GM12878 (cell line): ENCODE data around the gene MCRIP2. TPM values are rescaled to one million over a fixed set of nuclear protein-coding genes. Genes with fewer than 3 reads are reported as not detected.

Experiments used
- ATAC-seq: fragments of 200-7000 bp; cut with Tn5 transposase; 3 replicates; pipeline ENCODE4 v1.9.1; 2020; ENCODE audit warnings: mild to moderate bottlenecking, moderate library complexity
- BruUV-seq: library from RNA; stranded (reverse); fragments of 400-500 nt; replicated peaks from 2 replicates; lab custom pipeline; 2021; lab: Mats Ljungman, UMichigan
- CTCF ChIA-PET: fragments of 300-600 bp; sonication (Branson Sonifier 250); formaldehyde crosslinking; extraction: SDS; loops from one replicate; lab custom pipeline; 2021; ENCODE audit warnings: inconsistent platforms; lab: Yijun Ruan, JAX
- POLR2A ChIA-PET: fragments of 350-600 bp; formaldehyde crosslinking; extraction: SDS; loops from one replicate; lab custom pipeline; 2021; ENCODE audit warnings: inconsistent platforms; lab: Charles Lee
- RAD21 ChIA-PET: fragments of 300-600 bp; sonication (Branson Sonifier 250); formaldehyde crosslinking; loops from one replicate; lab custom pipeline; 2023; ENCODE audit warnings: antibody characterized with exemption; ENCODE audit not compliant: unreplicated experiment; lab: Charles Lee
- SMC1A ChIA-PET: fragments of 300-600 bp; sonication (Branson Sonifier 250); formaldehyde crosslinking; loops from one replicate; lab custom pipeline; 2023; ENCODE audit not compliant: unreplicated experiment, uncharacterized antibody; lab: Charles Lee
- DNase-seq: peaks from one replicate; pipeline ENCODE4 v3.0.0-alpha.2; 2011; ENCODE audit warnings: low read depth, low spot score
- FAIRE-seq: peaks from 3 replicates; lab custom pipeline; 2011; peaks lifted over from hg19 to GRCh38; lab: Jason Lieb, UNC
- H2AFZ ChIP-seq: 2 replicates; pipeline ENCODE4 v1.6.0; 2011; ENCODE audit warnings: low read depth, low read length, control low read depth; ENCODE audit not compliant: control insufficient read depth
- H3K27ac ChIP-seq: 2 replicates; pipeline ENCODE4 v1.5.1; 2011; ENCODE audit warnings: control low read depth; ENCODE audit not compliant: control insufficient read depth, insufficient read depth
- H3K27me3 ChIP-seq, 2 experiments: replicated peaks in 1 of 2; 2 replicates each; pipeline versions ENCODE4 v1.6.0 to v1.6.1; 2011; ENCODE audit warnings: low read length in 1 of 2; ENCODE audit not compliant: control insufficient read depth in 2 of 2, insufficient read depth in 2 of 2
- H3K36me3 ChIP-seq, 2 experiments: 2 replicates each; pipeline ENCODE4 v1.5.1; 2011; ENCODE audit warnings: low read length in 1 of 2; ENCODE audit not compliant: control insufficient read depth in 2 of 2, insufficient read depth in 2 of 2
- H3K4me1 ChIP-seq: 2 replicates; pipeline ENCODE4 v1.6.1; 2011; ENCODE audit warnings: mild to moderate bottlenecking, low read length, moderate library complexity, mixed read lengths; ENCODE audit not compliant: control insufficient read depth, insufficient read depth
- H3K4me2 ChIP-seq: 2 replicates; pipeline ENCODE4 v1.6.0; 2011; ENCODE audit warnings: control low read depth; ENCODE audit not compliant: control insufficient read depth, insufficient read depth
- H3K4me3 ChIP-seq: fragments of 200-600 bp; sonication (generic); 2 replicates; pipeline ENCODE4 v1.5.1; 2016
- H3K79me2 ChIP-seq: 2 replicates; pipeline ENCODE4 v1.6.0; 2011; ENCODE audit warnings: low read length; ENCODE audit not compliant: control insufficient read depth, insufficient read depth
- H3K9ac ChIP-seq: 2 replicates; pipeline ENCODE4 v1.8.0; 2011; ENCODE audit warnings: low read length, control low read depth, mixed read lengths; ENCODE audit not compliant: control insufficient read depth, insufficient read depth
- H3K9me3 ChIP-seq: replicated peaks from 3 replicates; pipeline ENCODE4 v1.5.1; 2011; ENCODE audit warnings: mild to moderate bottlenecking, low read length; ENCODE audit not compliant: control insufficient read depth, insufficient read depth
- H4K20me1 ChIP-seq: 2 replicates; pipeline ENCODE4 v1.6.0; 2011; ENCODE audit not compliant: control insufficient read depth, insufficient read depth
- BCL11A ChIP-seq: IDR thresholded peaks from 2 replicates; pipeline ENCODE4 v1.6.1; 2011; ENCODE audit warnings: low read depth, low read length
- EZH2 ChIP-seq: IDR thresholded peaks from 2 replicates; pipeline ENCODE4 v1.6.1; 2012; ENCODE audit warnings: low read depth, mild to moderate bottlenecking, control low read depth, inconsistent platforms, low read length, borderline replicate concordance; ENCODE audit not compliant: control insufficient read depth
- HDGF ChIP-seq: fragments of 450-650 bp; IDR thresholded peaks from 2 replicates; pipeline ENCODE4 v1.6.1; 2016; ENCODE audit warnings: antibody characterized with exemption
- KDM1A ChIP-seq: fragments of 200-600 bp; sonication (generic); IDR thresholded peaks from 2 replicates; pipeline ENCODE4 v1.6.1; 2016; ENCODE audit warnings: borderline replicate concordance
- MEF2A ChIP-seq: IDR thresholded peaks from 2 replicates; pipeline ENCODE4 v1.6.1; 2011; ENCODE audit warnings: low read depth, mild to moderate bottlenecking, low read length, moderate library complexity; ENCODE audit not compliant: insufficient read depth
- MXI1 ChIP-seq: fragments of 150-350 bp; IDR thresholded peaks from 2 replicates; pipeline ENCODE4 v1.6.1; 2011; ENCODE audit warnings: low read depth, mild to moderate bottlenecking, inconsistent platforms, low read length, improper control_type of control experiment
- NBN ChIP-seq: fragments of 450-650 bp; IDR thresholded peaks from 2 replicates; pipeline ENCODE4 v1.6.1; 2016
- PAX8 ChIP-seq: fragments of 450-650 bp; IDR thresholded peaks from 2 replicates; pipeline ENCODE4 v1.6.1; 2017; ENCODE audit warnings: mild to moderate bottlenecking, moderate library complexity
- RB1 ChIP-seq: fragments of 450-650 bp; formaldehyde crosslinking; IDR thresholded peaks from 2 replicates; pipeline ENCODE4 v1.6.1; 2017; ENCODE audit warnings: mild to moderate bottlenecking, borderline replicate concordance
- RFX5 ChIP-seq: IDR thresholded peaks from 2 replicates; pipeline ENCODE4 v1.6.1; 2011; ENCODE audit warnings: low read depth, low read length, improper control_type of control experiment
- RUNX3 ChIP-seq: IDR thresholded peaks from 2 replicates; pipeline ENCODE4 v1.6.1; 2012; ENCODE audit warnings: low read length, inconsistent platforms
- SIN3A ChIP-seq: IDR thresholded peaks from 2 replicates; pipeline ENCODE4 v1.6.1; 2012; ENCODE audit warnings: low read depth, low read length, improper control_type of control experiment
- SMAD5 ChIP-seq: IDR thresholded peaks from 2 replicates; pipeline ENCODE4 v1.6.1; 2016; ENCODE audit warnings: antibody characterized with exemption, low read depth
- SUZ12 ChIP-seq: fragments of 200-600 bp; sonication (generic); IDR thresholded peaks from one replicate; pipeline ENCODE4 v1.6.1; 2018; ENCODE audit warnings: antibody characterized with exemption, mild to moderate bottlenecking; ENCODE audit not compliant: unreplicated experiment
- TCF7 ChIP-seq: IDR thresholded peaks from 2 replicates; pipeline ENCODE4 v1.6.1; 2014; ENCODE audit warnings: antibody characterized with exemption, borderline replicate concordance
- WGBS: methylation state at CpG from one replicate; pipeline ENCODE4 v1.1.6; 2016; ENCODE audit warnings: low lambda C conversion rate; ENCODE audit not compliant: insufficient replicate concordance, insufficient coverage; ENCODE audit errors: missing lambda C conversion rate; 5-methylcytosine and 5-hydroxymethylcytosine counted together
- in situ Hi-C: fragments of 300-500 bp; cut with MboI; formaldehyde crosslinking; loops from 9 replicates; pipeline ENCODE4 v1.14.3; 2018; ENCODE audit warnings: mixed read lengths
- intact Hi-C: fragments of 100-400 bp; cut with micrococcal nuclease; formaldehyde crosslinking; loops from one replicate; pipeline ENCODE4 v1.14.2; 2022; ENCODE audit not compliant: unreplicated experiment
- polyA plus RNA-seq, 11 experiments: library from polyadenylated mRNA; depleted of rRNA in 4 of 11; unstranded in 6 of 11; stranded (reverse) in 5 of 11; fragments of >200 nt; fragmentation: Nextera tagmentation in 4 of 11; fragmentation: Illumina TruSeq in 1 of 11; extraction: Ambion mirVana in 4 of 11; extraction: Trizol in 1 of 11; gene quantifications; 1 replicate in 1 of 11; 2 replicates in 10 of 11; pipeline versions ENCODE4 v1.2.1 to v1.2.3, GENCODE V29; 2011 to 2016; ENCODE audit warnings: inconsistent platforms in 2 of 11, missing spikeins in 2 of 11, low read depth in 1 of 11
- total RNA-seq, 4 experiments: library from RNA; depleted of rRNA in 3 of 4; stranded (reverse); fragments of >200 nt in 3 of 4; fragmentation: Illumina TruSeq in 1 of 4; extraction: Trizol in 1 of 4; gene quantifications; 2 replicates each; pipeline versions ENCODE4 v1.2.1 to v1.2.3, GENCODE V29; 2013 to 2021
- TF ChIP-seq, protein P1 (sequence below): IDR thresholded peaks from 2 replicates; pipeline ENCODE4 v1.6.1; 2011; ENCODE audit warnings: borderline replicate concordance, low read depth, mild to moderate bottlenecking, moderate library complexity, mixed read lengths, low read length; ENCODE audit not compliant: insufficient read depth; ENCODE audit errors: extremely low read length
- TF ChIP-seq, protein P2 (sequence below): fragments of 450-650 bp; conservative IDR thresholded peaks from 2 replicates; pipeline ENCODE4 v1.6.1; 2017; ENCODE audit warnings: mild to moderate bottlenecking, moderate library complexity
- TF ChIP-seq, protein P3 (sequence below): fragments of 450-650 bp; IDR thresholded peaks from 2 replicates; pipeline ENCODE4 v1.6.1; 2017; ENCODE audit warnings: antibody characterized with exemption, mild to moderate bottlenecking, moderate library complexity

The MCRIP2 gene
- total and polyA plus RNA-seq, 10 of the 15 experiments (the other 5 are each of a cell fraction or from before 2014, with no cell fraction given) = 0.19 to 93.1 (median 57.9) TPM

DNA sequence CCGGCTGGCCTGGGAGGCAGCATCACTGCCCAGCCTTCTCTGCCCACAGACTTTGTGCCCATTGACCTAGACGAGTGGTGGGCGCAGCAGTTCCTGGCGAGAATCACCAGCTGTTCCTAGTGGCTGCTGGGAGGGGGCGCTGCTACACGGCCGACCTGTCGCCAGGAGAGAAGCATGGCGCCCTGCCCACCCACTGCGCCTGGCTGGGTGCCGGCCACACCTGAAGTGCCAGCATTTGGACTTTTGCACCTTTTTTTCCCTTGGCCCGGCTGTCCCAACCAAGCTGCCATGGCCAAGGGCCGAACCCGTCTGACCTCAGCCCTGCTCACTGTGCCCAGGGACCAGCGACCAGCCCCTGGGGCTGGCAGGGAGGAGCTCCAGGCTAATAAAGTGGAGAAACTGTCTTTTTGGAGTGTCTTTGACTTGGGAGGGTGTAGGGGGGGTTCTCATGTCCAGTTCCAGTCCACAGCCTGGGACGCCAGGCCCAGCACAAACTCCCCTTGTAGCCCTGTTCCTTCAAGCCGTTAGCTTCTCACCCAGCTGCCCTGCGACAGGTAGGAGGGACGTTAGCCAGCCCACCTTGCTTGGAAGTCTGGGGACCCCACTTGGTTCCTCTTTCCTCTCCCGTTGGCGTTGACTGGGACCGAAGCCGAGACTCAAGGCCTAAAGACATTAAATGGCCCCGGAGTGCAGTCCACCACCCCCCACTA, 6.6 kb downstream of the MCRIP2 start:
- peaks cover 24% of the 10 kb centered on the region for H3K79me2 ChIP-seq
- in situ Hi-C loops = no loop called here
- TF ChIP-seq, protein P1, sequence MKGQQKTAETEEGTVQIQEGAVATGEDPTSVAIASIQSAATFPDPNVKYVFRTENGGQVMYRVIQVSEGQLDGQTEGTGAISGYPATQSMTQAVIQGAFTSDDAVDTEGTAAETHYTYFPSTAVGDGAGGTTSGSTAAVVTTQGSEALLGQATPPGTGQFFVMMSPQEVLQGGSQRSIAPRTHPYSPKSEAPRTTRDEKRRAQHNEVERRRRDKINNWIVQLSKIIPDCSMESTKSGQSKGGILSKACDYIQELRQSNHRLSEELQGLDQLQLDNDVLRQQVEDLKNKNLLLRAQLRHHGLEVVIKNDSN = no peak
- TF ChIP-seq MEF2A = no peak
- no peak for TF ChIP-seq NBN
- TF ChIP-seq HDGF = peak; percentile 67; the same call in 1 of the 2 replicates
- TF ChIP-seq SMAD5 = no peak
- TF ChIP-seq, protein P2, sequence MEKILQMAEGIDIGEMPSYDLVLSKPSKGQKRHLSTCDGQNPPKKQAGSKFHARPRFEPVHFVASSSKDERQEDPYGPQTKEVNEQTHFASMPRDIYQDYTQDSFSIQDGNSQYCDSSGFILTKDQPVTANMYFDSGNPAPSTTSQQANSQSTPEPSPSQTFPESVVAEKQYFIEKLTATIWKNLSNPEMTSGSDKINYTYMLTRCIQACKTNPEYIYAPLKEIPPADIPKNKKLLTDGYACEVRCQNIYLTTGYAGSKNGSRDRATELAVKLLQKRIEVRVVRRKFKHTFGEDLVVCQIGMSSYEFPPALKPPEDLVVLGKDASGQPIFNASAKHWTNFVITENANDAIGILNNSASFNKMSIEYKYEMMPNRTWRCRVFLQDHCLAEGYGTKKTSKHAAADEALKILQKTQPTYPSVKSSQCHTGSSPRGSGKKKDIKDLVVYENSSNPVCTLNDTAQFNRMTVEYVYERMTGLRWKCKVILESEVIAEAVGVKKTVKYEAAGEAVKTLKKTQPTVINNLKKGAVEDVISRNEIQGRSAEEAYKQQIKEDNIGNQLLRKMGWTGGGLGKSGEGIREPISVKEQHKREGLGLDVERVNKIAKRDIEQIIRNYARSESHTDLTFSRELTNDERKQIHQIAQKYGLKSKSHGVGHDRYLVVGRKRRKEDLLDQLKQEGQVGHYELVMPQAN = 0 out of 2 replicates have a peak, but pooled peaks have one; percentile 21
- peak; percentile 70 for TF ChIP-seq MXI1
- TF ChIP-seq RB1 = 0 out of 2 replicates have a peak, but pooled peaks have one; percentile 41
- TF ChIP-seq, protein P3, sequence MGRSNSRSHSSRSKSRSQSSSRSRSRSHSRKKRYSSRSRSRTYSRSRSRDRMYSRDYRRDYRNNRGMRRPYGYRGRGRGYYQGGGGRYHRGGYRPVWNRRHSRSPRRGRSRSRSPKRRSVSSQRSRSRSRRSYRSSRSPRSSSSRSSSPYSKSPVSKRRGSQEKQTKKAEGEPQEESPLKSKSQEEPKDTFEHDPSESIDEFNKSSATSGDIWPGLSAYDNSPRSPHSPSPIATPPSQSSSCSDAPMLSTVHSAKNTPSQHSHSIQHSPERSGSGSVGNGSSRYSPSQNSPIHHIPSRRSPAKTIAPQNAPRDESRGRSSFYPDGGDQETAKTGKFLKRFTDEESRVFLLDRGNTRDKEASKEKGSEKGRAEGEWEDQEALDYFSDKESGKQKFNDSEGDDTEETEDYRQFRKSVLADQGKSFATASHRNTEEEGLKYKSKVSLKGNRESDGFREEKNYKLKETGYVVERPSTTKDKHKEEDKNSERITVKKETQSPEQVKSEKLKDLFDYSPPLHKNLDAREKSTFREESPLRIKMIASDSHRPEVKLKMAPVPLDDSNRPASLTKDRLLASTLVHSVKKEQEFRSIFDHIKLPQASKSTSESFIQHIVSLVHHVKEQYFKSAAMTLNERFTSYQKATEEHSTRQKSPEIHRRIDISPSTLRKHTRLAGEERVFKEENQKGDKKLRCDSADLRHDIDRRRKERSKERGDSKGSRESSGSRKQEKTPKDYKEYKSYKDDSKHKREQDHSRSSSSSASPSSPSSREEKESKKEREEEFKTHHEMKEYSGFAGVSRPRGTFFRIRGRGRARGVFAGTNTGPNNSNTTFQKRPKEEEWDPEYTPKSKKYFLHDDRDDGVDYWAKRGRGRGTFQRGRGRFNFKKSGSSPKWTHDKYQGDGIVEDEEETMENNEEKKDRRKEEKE = no peak
- no peak for TF ChIP-seq EZH2
- no peak for TF ChIP-seq KDM1A
- no peak for TF ChIP-seq PAX8
- TF ChIP-seq BCL11A = no peak
- TF ChIP-seq SUZ12 = no peak
- TF ChIP-seq TCF7 = no peak
- TF ChIP-seq SIN3A = peak; percentile 50; the same call in 1 of the 2 replicates
- TF ChIP-seq RUNX3 = peak; percentile 34; the same call in 1 of the 2 replicates
- no peak for TF ChIP-seq RFX5

More for the DNA sequence above, 6.6 kb downstream of the MCRIP2 start:
- Histone ChIP-seq H3K27ac (peak overlapping the region; percentile 80), H3K9ac (peak overlapping the region; percentile 92), H4K20me1 (no peaks in the 10 kb centered on the region), H3K36me3 (peaks cover 0 to 2% of the 10 kb centered on the region in 2 experiments; a peak in 2 of 4 replicates), H3K9me3 (no peaks in the 10 kb centered on the region), H2AFZ (no peak overlapping the region; the same call in 1 of the 2 replicates), H3K4me2 (peak overlapping the region; percentile 95), H3K27me3 (no peaks in the 10 kb centered on the region), H3K4me3 (peak overlapping the region; percentile 70), H3K4me1 (peaks cover 9% of the 10 kb centered on the region)
- RAD21 ChIA-PET = interaction anchor here (1.8 to 3.4 kb wide), 2 partner anchors 12 kb away, joined by 7 to 13 read pairs; partner anchors contain the start of gene METTL26
- CTCF ChIA-PET = interaction anchor here (0.6 to 3.1 kb wide), 8 partner anchors 10 to 47 kb away, joined by 3 to 11 read pairs (median 4); partner anchors contain the start of genes JMJD8, METTL26 and RHOT2
- ATAC-seq = peak; percentile 69
- peak; percentile 87 for FAIRE-seq
- SMC1A ChIA-PET = interaction anchor here (0.8 kb wide), 1 partner anchor 12 kb away, joined by 5 read pairs; the partner anchor contains the start of gene METTL26
- intact Hi-C loops = no loop called here
- no peak for DNase-seq
- POLR2A ChIA-PET = interaction anchor here (1.1 to 1.4 kb wide), 2 partner anchors 12 to 32 kb away, joined by 4 read pairs; partner anchors contain the start of genes METTL26 and STUB1
- 1% methylated on average over 24 of the region's 24 CpGs for WGBS
- no TSS peak for BruUV-seq
